HG03558 (cell line): ENCODE results near the gene ARL8B.

Source experiments
- ATAC-seq: cut with Tn5 transposase; IDR thresholded peaks from one replicate; pipeline ENCODE4 v1.9.1; 2021; ENCODE audit warnings: moderate number of reproducible peaks; ENCODE audit not compliant: unreplicated experiment; ENCODE audit errors: extremely low read depth

ARL8B gene

DNA sequence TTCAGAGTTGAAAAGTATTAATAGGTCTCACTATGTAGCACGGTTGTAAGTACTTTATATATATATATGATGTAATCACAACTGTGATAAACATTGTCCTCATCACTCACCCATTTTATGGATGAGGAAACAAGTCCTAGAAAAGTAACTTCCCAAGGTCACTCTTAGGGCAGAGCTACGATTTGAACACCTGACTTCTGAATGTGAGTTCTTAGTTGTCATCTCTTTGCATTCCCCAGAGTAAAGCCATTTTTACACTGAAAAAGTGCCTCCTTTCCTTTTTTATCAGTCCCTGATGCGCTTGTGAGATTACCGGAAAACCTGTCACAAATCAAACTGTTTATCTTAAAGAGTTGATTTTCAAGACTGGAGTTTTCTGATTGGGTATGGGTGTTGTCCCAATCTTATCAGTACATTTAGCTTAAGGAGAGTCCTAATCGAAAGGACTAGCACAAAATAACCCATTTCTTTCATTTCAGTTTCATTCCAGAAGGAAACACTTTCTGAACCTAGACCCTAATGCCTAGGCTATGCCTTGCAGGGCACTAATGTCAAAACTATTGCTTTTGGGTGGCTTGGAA, 63.1 kb downstream of the ARL8B start:
- no peak for ATAC-seq

GRCh38 chr3:5186089-5186857, 64.2 kb downstream of the ARL8B start:
- ATAC-seq, result peak; percentile 10

GRCh38 chr3:5186858-5187155, 64.7 kb downstream of the ARL8B start:
- no peak for ATAC-seq

- peak; percentile 74 for ATAC-seq
These were observed 65.2 kb downstream of the ARL8B start, which contains the start of gene EDEM1 for GRCh38 chr3:5187156-5187919. Gene EDEM1, plus strand, starts transcription at chr3:5187707. Its CDS starts 99 bp downstream, at chr3:5187806.

DNA sequence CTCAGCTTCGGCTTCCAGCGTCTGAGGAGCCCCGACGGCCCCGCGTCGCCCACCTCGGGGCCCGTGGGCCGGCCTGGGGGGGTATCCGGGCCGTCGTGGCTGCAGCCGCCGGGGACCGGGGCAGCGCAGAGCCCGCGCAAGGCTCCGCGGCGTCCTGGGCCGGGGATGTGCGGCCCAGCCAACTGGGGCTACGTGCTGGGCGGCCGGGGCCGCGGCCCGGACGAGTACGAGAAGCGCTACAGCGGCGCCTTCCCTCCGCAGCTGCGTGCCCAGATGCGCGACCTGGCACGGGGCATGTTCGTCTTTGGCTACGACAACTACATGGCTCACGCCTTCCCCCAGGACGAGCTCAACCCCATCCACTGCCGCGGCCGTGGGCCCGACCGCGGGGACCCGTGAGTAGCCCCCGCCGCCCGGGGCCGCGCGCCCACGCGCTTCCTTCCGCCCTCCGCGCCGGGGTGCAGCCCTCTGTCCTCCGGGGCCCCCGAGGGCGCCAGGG, 65.9 kb downstream of the ARL8B start:
- ATAC-seq, result peak; percentile 0

GRCh38 chr3:5188419-5189221, 66.5 kb downstream of the ARL8B start:
- no peak for ATAC-seq

DNA sequence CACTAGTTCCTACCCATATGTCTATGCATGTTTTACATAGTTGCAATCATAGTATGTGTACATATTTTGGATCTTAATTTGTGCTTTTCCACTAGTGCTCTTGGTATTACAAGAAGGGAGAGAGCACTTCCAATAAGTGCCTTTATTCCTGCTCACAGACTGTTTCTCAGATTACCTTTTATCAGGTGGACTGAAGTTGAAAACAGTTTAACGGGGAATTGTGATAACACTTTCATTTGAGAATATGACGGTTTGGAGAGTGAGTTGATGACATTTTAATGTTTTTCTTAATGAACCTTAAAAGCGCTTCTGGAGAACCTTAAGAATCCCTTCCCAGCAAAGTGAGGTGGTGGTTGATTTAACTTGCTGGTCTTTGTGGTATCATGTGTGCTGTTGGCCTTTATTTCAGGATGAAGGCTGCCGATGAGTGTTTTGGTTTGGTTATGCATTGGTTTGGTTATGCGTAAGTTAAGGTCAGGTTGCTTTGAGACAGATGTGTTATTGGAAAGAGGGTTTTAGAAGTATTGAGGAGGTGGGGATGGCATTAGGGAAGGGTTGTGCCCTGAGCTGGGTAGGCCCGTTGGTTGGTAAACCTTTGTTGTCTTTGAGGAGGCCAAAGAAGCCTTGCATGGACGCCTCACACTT, 68.2 kb downstream of the ARL8B start:
- ATAC-seq, result no peak

DNA sequence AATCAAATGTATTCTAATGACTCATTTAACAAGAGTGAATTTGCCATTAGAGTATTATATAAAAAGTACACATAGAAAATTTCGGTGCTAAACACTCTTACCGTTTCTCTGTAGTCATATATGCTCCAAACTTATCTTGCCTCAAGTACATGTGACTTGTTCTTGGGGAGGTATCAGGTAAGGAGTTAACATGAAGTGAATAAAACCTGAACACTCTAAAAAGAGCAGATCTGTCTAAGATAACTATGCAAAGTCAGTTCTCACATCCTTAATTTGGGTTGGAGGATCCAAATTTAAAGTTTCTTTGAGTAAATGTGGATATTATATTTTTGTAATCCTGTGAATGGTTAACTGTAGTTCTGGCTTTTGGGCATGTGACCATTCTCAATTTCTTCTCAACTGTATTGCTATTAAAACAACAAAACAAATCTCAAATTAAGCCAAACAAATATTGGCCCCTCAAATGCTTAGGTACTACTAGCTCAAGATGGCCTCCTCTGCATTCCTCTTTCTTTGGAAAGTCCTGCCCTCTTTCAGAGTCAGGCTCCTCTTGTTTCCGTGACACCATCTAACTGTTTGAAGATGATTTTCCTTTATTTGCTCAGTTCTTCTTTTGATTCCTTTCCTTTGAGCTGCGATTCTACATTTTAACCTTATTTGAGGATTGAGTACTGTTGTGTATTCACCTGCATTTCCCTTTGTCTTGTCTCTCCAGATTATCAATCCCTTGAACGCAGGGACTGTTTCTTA, 69.6 kb downstream of the ARL8B start:
- ATAC-seq, result no peak

DNA sequence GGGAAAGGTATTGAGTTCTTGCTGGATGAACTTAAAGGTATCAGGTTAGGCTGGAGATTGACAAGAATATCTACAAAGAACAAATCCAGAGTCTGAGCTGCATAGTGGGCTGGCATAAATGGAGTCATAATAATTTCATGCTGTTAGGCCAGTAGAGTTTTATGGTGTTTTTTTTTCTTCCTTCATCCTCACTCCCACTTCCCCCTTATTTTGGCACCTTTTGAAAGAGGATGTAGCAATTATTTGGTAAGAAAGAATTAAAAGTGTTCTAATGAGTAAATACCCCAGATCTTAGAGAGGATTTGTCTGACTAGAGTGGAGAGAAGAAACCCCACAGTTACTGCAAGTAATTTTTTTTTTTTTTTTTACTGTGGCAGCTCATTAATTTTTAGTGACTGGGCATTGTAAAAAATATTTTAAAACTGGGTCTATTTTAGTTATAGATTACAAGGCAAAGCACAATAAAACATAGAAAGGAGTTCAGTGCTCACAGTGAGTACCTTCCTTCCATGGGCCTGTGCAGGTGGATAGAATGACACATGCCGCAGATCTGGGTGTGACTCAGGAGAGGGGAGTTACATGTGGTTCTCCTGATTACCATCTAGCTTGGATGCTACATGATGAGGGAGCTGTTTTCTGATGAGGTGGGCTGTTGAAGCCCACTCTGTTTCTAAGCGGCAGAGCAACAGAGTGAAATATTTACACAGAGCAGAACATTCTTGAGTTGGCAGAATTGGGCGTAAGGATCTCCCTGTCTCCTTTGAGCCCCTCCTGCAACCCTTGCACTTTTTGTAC, 70.7 kb downstream of the ARL8B start:
- no peak for ATAC-seq

GRCh38 chr3:5194341-5194740, 72.2 kb downstream of the ARL8B start:
- ATAC-seq, result no peak

- ATAC-seq, result peak; percentile 19
These were observed 72.9 kb downstream of the ARL8B start for GRCh38 chr3:5194801-5195509.

DNA sequence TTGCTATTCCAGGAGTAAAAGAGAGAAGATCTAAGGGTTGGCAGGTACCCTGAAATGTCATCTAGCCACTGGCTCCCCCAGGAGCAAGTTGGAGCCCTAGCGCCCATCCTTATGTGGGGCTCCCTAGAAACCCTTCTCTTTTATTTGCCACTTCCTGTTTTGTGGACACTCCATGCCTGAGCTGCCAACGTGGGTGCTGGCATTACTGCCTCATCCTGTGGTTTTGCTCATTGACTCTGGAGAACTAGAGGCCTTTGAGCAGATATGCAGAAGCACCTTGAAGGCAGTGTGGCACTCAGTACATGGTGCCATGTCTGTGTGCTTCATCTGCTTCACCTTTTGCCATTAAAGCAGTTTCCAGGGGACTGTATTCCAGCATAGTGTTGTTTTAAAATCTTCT, 73.5 kb downstream of the ARL8B start:
- ATAC-seq, result no peak

DNA sequence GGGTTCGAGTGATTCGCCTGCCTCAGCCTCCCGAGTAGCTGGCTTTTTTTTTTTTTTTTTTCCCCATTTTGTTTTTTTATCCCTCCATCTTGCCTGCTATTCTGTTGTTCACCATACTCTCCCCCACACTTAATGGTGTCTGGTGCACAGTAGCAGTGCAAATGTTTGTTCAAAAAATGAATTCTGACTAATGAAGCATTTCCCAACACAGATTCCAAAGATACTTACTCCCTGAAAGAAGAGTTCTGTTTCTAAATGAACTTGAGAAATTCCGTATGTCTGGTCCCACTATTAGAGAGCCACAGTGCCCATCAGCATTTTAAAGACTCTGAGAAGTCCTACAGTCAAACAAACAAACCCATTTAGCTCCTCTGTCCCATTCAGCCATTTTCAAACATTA, 74.9 kb downstream of the ARL8B start:
- no peak for ATAC-seq

GRCh38 chr3:5197470-5198312, 75.6 kb downstream of the ARL8B start:
- ATAC-seq, result peak; percentile 78

GRCh38 chr3:5198313-5198677, 76.2 kb downstream of the ARL8B start:
- ATAC-seq, result no peak

- no peak for ATAC-seq
These were observed 77.1 kb downstream of the ARL8B start for GRCh38 chr3:5198986-5199731.
